Right atrium auricular region (tissue), 2 donors: ENCODE measurements around the gene EPHA2. TPM values are rescaled to one million over a fixed set of nuclear protein-coding genes. Genes with fewer than 3 reads are reported as not detected.
A peak's percentile ranks its signal among the peaks of the same experiment; 100 is the strongest.
"Not testable (repeated sequence)": the region's sequence is repeated elsewhere in the genome, so short reads cannot be mapped to it uniquely, and the experiment has no call there.

Experiments
- DNase-seq: peaks from one replicate; pipeline ENCODE4 v3.0.0-alpha.2; 2019; ENCODE audit warnings: low spot score
- H3K27ac ChIP-seq, 2 donors: fragments of 200-600 bp; sonication (generic); 1 replicate in 1 of 2; 2 replicates in 1 of 2; pipeline ENCODE4 v1.5.1; 2016 to 2019
- H3K27me3 ChIP-seq, 2 donors: fragments of 200-600 bp; sonication (generic); one replicate each; pipeline versions ENCODE4 v1.5.1 to v1.6.0; 2017 to 2019
- H3K36me3 ChIP-seq: fragments of 200-600 bp; sonication (generic); one replicate; pipeline ENCODE4 v1.5.1; 2016
- H3K4me1 ChIP-seq, 2 donors: fragments of 200-600 bp; sonication (generic); one replicate each; pipeline versions ENCODE4 v1.5.1 to v1.6.0; 2017 to 2019
- H3K4me3 ChIP-seq, 2 donors: fragments of 200-600 bp; sonication (generic); 1 replicate in 1 of 2; 2 replicates in 1 of 2; pipeline ENCODE4 v1.5.1; 2017 to 2019; ENCODE audit warnings: mild to moderate bottlenecking in 1 of 2, moderate library complexity in 1 of 2
- H3K9me3 ChIP-seq, 2 donors: fragments of 200-600 bp; sonication (generic); one replicate each; pipeline ENCODE4 v1.5.1; 2019
- CTCF ChIP-seq, 2 donors: fragments of 200-600 bp; sonication (generic); IDR thresholded peaks; one replicate each; pipeline ENCODE4 v1.5.1; 2019; ENCODE audit warnings: antibody characterized with exemption in 2 of 2
- total RNA-seq, 2 donors: library from RNA; depleted of rRNA; stranded (reverse); fragments of >200 nt; gene quantifications; one replicate each; pipeline ENCODE4 v1.1.0, GENCODE V29; 2016

Gene EPHA2
- total RNA-seq, 2 donors from 2014 or later: 17.5 to 43.5 TPM

DNA sequence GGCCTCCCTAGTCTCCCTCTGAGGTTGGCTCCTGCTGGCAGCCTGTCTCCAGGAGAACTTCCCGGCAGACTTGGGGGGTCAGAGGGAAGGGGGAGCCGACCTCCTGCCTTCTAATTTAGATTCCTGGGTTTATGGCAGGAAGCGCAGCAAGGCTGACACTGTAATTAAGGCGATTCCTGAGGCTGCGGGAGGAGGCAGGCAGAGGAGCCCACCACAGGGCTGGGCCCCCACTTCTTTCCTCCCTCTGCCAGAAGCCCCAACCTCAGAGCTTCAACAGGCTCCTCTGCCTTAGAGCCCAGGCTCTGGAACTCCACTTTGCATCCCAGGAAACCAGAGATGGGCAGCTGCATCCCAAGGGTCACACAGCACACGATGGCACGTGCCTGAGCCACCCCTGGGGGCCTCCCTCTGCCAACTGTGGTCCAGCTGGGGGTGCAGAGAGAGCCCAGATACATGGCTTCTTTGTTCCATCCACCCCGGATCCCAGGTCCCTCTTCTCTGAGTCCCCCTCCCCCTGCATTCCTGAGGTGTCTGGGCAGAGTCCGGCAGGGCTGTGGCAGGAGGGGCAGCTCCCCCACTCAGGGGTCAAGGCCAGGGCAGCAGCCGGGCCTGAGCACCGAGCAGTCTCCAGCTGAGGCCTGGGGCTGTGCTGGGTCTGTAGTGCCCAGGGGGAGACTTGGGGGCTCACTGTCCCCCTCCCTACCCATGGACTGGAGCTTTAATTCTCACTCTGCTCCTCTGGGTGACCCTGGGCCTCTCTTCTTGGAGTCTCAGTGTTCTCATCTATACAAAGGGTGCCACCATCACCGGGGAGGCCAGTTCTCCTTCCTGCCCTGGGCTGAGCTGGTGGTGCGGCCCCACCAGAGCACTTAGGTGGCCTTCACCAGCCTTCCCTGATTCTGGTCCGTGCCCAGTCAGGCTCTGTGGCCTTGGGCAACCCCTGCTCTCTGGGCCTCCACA lies 43.0 kb downstream of the EPHA2 start:
- H3K9me3 ChIP-seq: peaks cover 0 to 8% of the 10 kb centered on the region in 2 donors
- H3K27me3 ChIP-seq: no peaks in the 10 kb centered on the region
- DNase-seq: no peak
- peaks cover 0 to 19% of the 10 kb centered on the region in 2 donors for H3K4me1 ChIP-seq
- no peak overlapping the region for H3K4me3 ChIP-seq
- H3K27ac ChIP-seq: no peak overlapping the region
- no peaks in the 10 kb centered on the region for H3K36me3 ChIP-seq
- TF ChIP-seq CTCF (IDR thresholded peaks at IDR 0.05): no peak

DNA sequence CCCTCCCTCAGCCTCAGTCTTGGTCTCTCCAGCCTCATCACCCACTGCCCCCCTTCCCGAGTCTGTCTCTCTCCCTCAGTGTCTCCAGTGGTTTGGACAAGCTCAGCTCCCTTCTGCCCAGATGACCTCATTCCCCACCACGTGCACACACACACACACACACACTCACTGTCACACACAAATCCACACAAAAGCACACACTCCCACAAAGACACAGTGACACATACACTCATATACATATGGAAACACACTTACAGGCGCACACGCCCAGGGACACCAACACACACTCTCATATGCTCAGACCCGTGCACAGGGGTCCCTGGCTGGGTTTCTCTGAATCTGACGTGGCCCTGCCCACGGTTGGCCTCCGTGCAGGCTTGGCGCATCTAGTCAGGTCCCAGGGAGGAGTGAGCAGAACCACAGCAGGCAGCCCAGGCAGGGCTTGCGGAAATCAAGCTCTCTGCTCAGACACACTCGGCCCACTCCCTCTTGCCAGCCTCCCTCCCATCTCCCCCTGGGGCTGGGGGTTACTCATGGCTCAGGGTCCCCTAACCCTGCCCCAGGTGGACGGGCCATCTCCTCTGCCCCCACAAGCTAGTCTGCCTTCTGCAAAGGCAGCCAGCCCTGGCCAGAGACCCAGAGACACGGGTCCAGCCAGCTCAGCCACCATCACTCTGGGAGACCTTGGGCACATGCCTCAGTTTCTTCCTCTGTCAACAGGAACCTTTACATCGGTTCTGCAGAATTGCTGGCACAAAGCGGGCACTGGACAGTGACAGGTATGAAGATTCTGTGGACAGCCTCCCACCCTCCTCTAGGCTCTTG lies 43.9 kb downstream of the EPHA2 start:
- Histone ChIP-seq H3K27ac (no peak overlapping the region), H3K27me3 (no peaks in the 10 kb centered on the region), H3K36me3 (no peaks in the 10 kb centered on the region), H3K4me1 (peaks cover 0 to 19% of the 10 kb centered on the region in 2 donors), H3K4me3 (no peak overlapping the region), H3K9me3 (peaks cover 0 to 10% of the 10 kb centered on the region in 2 donors)
- TF ChIP-seq CTCF (IDR thresholded peaks at IDR 0.05): no peak
- peak; percentile 64 for DNase-seq

- no peaks in the 10 kb centered on the region for H3K27me3 ChIP-seq
- no peak overlapping the region for H3K27ac ChIP-seq
Measured at GRCh38 chr1:16110884-16111283, 45.0 kb downstream of the EPHA2 start.

GRCh38 chr1:16110456-16110855 lies 45.4 kb downstream of the EPHA2 start:
- H3K27me3 ChIP-seq: no peaks in the 10 kb centered on the region

More at GRCh38 chr1:16110884-16111283, 45.0 kb downstream of the EPHA2 start:
- DNase-seq: no peak
- Histone ChIP-seq H3K4me3 (no peak overlapping the region), H3K36me3 (no peaks in the 10 kb centered on the region), H3K9me3 (peaks cover 0 to 10% of the 10 kb centered on the region in 2 donors), H3K4me1 (peaks cover 0 to 19% of the 10 kb centered on the region in 2 donors)
- TF ChIP-seq CTCF (IDR thresholded peaks at IDR 0.05): no peak

GRCh38 chr1:16109571-16109970 lies 46.3 kb downstream of the EPHA2 start:
- no peak for DNase-seq
- H3K4me3 ChIP-seq: no peak overlapping the region
- H3K9me3 ChIP-seq: peaks cover 0 to 10% of the 10 kb centered on the region in 2 donors
- H3K27ac ChIP-seq: no peak overlapping the region
- TF ChIP-seq CTCF (IDR thresholded peaks at IDR 0.05): no peak
- H3K27me3 ChIP-seq: no peaks in the 10 kb centered on the region
- peaks cover 0 to 19% of the 10 kb centered on the region in 2 donors for H3K4me1 ChIP-seq
- H3K36me3 ChIP-seq: no peaks in the 10 kb centered on the region

More at GRCh38 chr1:16110456-16110855, 45.4 kb downstream of the EPHA2 start:
- H3K9me3 ChIP-seq: peaks cover 0 to 10% of the 10 kb centered on the region in 2 donors
- H3K27ac ChIP-seq: no peak overlapping the region
- peaks cover 0 to 19% of the 10 kb centered on the region in 2 donors for H3K4me1 ChIP-seq
- no peak for DNase-seq
- TF ChIP-seq CTCF (IDR thresholded peaks at IDR 0.05): no peak
- no peak overlapping the region for H3K4me3 ChIP-seq
- H3K36me3 ChIP-seq: no peaks in the 10 kb centered on the region

DNA sequence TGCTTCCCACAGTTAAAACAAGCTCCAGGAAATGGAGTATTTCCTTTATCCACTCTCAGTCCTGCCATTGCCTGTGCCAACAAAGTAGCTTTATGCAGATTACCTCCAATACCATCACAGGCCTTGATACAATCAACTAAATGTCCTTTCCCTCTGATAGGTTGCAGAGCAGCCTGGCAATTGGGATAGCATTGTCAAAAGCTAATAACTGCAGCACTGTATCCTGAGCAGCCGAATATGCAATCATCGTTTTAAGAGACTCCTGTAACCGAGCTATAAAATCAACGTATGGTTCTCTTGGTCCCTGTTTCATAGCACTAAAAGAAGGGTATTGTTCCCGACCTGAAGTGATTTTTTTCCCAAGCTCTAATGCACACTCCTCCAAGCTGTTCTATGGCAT lies 48.8 kb downstream of the EPHA2 start:
- H3K36me3 ChIP-seq, H3K27ac ChIP-seq, H3K4me3 ChIP-seq, H3K4me1 ChIP-seq, H3K27me3 ChIP-seq, DNase-seq: not testable (repeated sequence)
- peaks cover 0 to 10% of the 10 kb centered on the region in 2 donors for H3K9me3 ChIP-seq
